Subcutaneous adipose tissue (tissue), 4 donors: Measurements from ENCODE around the gene KCNAB3. TPM values are rescaled to one million over a fixed set of nuclear protein-coding genes. Genes with fewer than 3 reads are reported as not detected.

Source experiments
- CTCF ChIP-seq: fragments of 450-650 bp; IDR thresholded peaks from one replicate; pipeline ENCODE4 v1.5.1; 2016; ENCODE audit warnings: low read depth, mild to moderate bottlenecking, control low read depth, antibody characterized with exemption, moderate library complexity
- small RNA-seq: library from RNA; depleted of rRNA; stranded (forward); fragments of <200 nt; gene quantifications from one replicate; pipeline ENCODE3, GENCODE V24; 2016
- total RNA-seq, 4 donors: library from RNA; depleted of rRNA; stranded (reverse); fragments of >200 nt; gene quantifications; one replicate each; pipeline ENCODE4 v1.1.0, GENCODE V29; 2016

KCNAB3 gene
- total RNA-seq, 4 donors from 2014 or later: 0.44 to 2.8 (median 0.51) TPM; not detected in 1

GRCh38 chr17:7881276-7882054 is 48.2 kb downstream of the KCNAB3 start:
- no peak for TF ChIP-seq CTCF

- no peak for TF ChIP-seq CTCF
Observed at GRCh38 chr17:7880076-7880868, 49.4 kb downstream of the KCNAB3 start.

GRCh38 chr17:7878234-7878633 is 51.4 kb downstream of the KCNAB3 start:
- TF ChIP-seq CTCF: no peak

- no peak for TF ChIP-seq CTCF
Observed at GRCh38 chr17:7875804-7876370, 53.8 kb downstream of the KCNAB3 start.

- no peak for TF ChIP-seq CTCF
Observed at GRCh38 chr17:7873051-7873450, 56.6 kb downstream of the KCNAB3 start.

Small RNA genes within 50 kb of the gene (small RNA-seq; reads per million reads assigned to genes)
- 2.9 reads per million, percentile 57 among the genes with 10 or more reads in this experiment for gene SCARNA21

Other genes starting within 250 kb of the KCNAB3 start
- gene TP53, start 242.4 kb downstream of the KCNAB3 start, total RNA-seq: 10 to 100 TPM; 13.8 to 21.7 (median 16.4) TPM
- gene WRAP53, start 241.4 kb downstream of the KCNAB3 start, total RNA-seq: 1 to 10 TPM; 1.1 to 3.3 (median 2.1) TPM
- gene EFNB3, start 224.7 kb downstream of the KCNAB3 start, total RNA-seq: under 1 TPM; 0.22 to 0.82 (median 0.55) TPM
- under 1 TPM; under 0.01 to 0.22 (median 0.18) TPM for gene DNAH2, start 212.1 kb downstream of the KCNAB3 start, total RNA-seq
- gene KDM6B, start 95.6 kb downstream of the KCNAB3 start, total RNA-seq: 10 to 100 TPM in 1 of 4 donors, 1 to 10 TPM in 3; 5.6 to 10.4 (median 6.6) TPM
- gene TMEM88, start 74.8 kb downstream of the KCNAB3 start, total RNA-seq: 10 to 100 TPM in 2 of 4 donors, 1 to 10 TPM in 2; 1.0 to 16.0 (median 10.8) TPM
- gene NAA38, start 72.3 kb downstream of the KCNAB3 start, total RNA-seq: 100 to 1,000 TPM in 2 of 4 donors, 10 to 100 TPM in 2; 68.0 to 184 (median 96.7) TPM
- 1 to 10 TPM; 4.1 to 7.7 (median 6.3) TPM for gene CYB5D1, start 71.9 kb downstream of the KCNAB3 start, total RNA-seq
- gene CHD3, start 41.1 kb downstream of the KCNAB3 start, total RNA-seq: 10 to 100 TPM; 14.8 to 41.4 (median 31.3) TPM
- gene RNF227, start 13.6 kb downstream of the KCNAB3 start, total RNA-seq: 1 to 10 TPM; 1.5 to 6.1 (median 2.8) TPM
- 10 to 100 TPM; 28.8 to 43.5 (median 37.5) TPM for gene TRAPPC1, start 2.1 kb upstream of the KCNAB3 start, total RNA-seq
- gene CNTROB, start 2.4 kb upstream of the KCNAB3 start, total RNA-seq: 10 to 100 TPM in 3 of 4 donors, 1 to 10 TPM in 1; 7.5 to 27.3 (median 21.9) TPM
- gene GUCY2D, start 72.8 kb upstream of the KCNAB3 start, total RNA-seq: not detected
- 10 to 100 TPM in 2 of 4 donors, 1 to 10 TPM in 2; 4.9 to 36.4 (median 10.9) TPM for gene ALOX15B, start 109.2 kb upstream of the KCNAB3 start, total RNA-seq
- gene ALOX12B, start 157.9 kb upstream of the KCNAB3 start, total RNA-seq: not detected
- gene ALOXE3, start 188.7 kb upstream of the KCNAB3 start, total RNA-seq: not detected
- not detected for gene HES7, start 194.2 kb upstream of the KCNAB3 start, total RNA-seq
- 100 to 1,000 TPM in 3 of 4 donors, 10 to 100 TPM in 1; 95.2 to 186 (median 121) TPM for gene PER1, start 222.5 kb upstream of the KCNAB3 start, total RNA-seq
- gene VAMP2, start 233.1 kb upstream of the KCNAB3 start, total RNA-seq: 10 to 100 TPM; 18.6 to 45.2 (median 23.4) TPM
- gene TMEM107, start 246.5 kb upstream of the KCNAB3 start, total RNA-seq: 10 to 100 TPM; 14.3 to 23.8 (median 20.4) TPM